HG03097 (cell line): ENCODE measurements around the gene GLIPR1L2.
"Not testable (repeated sequence)": the region's sequence is repeated elsewhere in the genome, so short reads cannot be mapped to it uniquely, and the experiment has no call there.

Experiments used
- ATAC-seq: cut with Tn5 transposase; IDR thresholded peaks from one replicate; pipeline ENCODE4 v1.9.1; 2021; ENCODE audit not compliant: unreplicated experiment, low FRiP score

The GLIPR1L2 gene

GRCh38 chr12:75428767-75429166 lies 37.9 kb downstream of the GLIPR1L2 start:
- ATAC-seq: no peak

GRCh38 chr12:75432924-75433323 lies 42.0 kb downstream of the GLIPR1L2 start:
- ATAC-seq: no peak

GRCh38 chr12:75437564-75437963 lies 46.7 kb downstream of the GLIPR1L2 start:
- no peak for ATAC-seq

GRCh38 chr12:75438059-75438754 lies 47.3 kb downstream of the GLIPR1L2 start:
- ATAC-seq: no peak

- no peak for ATAC-seq
Observed at GRCh38 chr12:75439048-75439447, 48.2 kb downstream of the GLIPR1L2 start.

- ATAC-seq: no peak
Observed at GRCh38 chr12:75439930-75440329, 49.0 kb downstream of the GLIPR1L2 start.

- not testable (repeated sequence) for ATAC-seq
Observed at GRCh38 chr12:75441687-75442449, 51.0 kb downstream of the GLIPR1L2 start.

GRCh38 chr12:75442454-75442853 lies 51.6 kb downstream of the GLIPR1L2 start:
- ATAC-seq: not testable (repeated sequence)

GRCh38 chr12:75443709-75444108 lies 52.8 kb downstream of the GLIPR1L2 start:
- ATAC-seq: no peak

GRCh38 chr12:75444429-75445136 lies 53.7 kb downstream of the GLIPR1L2 start:
- no peak for ATAC-seq

GRCh38 chr12:75445137-75445507 lies 54.2 kb downstream of the GLIPR1L2 start:
- not testable (repeated sequence) for ATAC-seq

GRCh38 chr12:75446857-75447256 lies 56.0 kb downstream of the GLIPR1L2 start:
- no peak for ATAC-seq

GRCh38 chr12:75447691-75448393 lies 57.0 kb downstream of the GLIPR1L2 start:
- no peak for ATAC-seq

- no peak for ATAC-seq
Observed at GRCh38 chr12:75452675-75453330, 61.9 kb downstream of the GLIPR1L2 start.

GRCh38 chr12:75455839-75456238 lies 65.0 kb downstream of the GLIPR1L2 start:
- ATAC-seq: no peak

- ATAC-seq: no peak
Observed at GRCh38 chr12:75457191-75457590, 66.3 kb downstream of the GLIPR1L2 start.

GRCh38 chr12:75457866-75458265 lies 67.0 kb downstream of the GLIPR1L2 start:
- not testable (repeated sequence) for ATAC-seq

GRCh38 chr12:75459755-75460154 lies 68.9 kb downstream of the GLIPR1L2 start:
- ATAC-seq: no peak

GRCh38 chr12:75460204-75460603 lies 69.3 kb downstream of the GLIPR1L2 start:
- no peak for ATAC-seq
